Brain microvascular endothelial cell (primary cell): ENCODE measurements around the gene ITGB8.

Experiments
- DNase-seq: peaks from one replicate; pipeline ENCODE4 v3.0.0-alpha.2; 2020
- H3K27ac ChIP-seq: fragments of 250-450 bp; sonication (Bioruptor Pico); 2 replicates; pipeline ENCODE4 v1.5.1; 2020; ENCODE audit warnings: mild to moderate bottlenecking, moderate library complexity
- H3K27me3 ChIP-seq: fragments of 250-450 bp; sonication (Bioruptor Pico); replicated peaks from 2 replicates; pipeline ENCODE4 v1.5.1; 2020; ENCODE audit warnings: mild to moderate bottlenecking
- H3K36me3 ChIP-seq: fragments of 250-450 bp; sonication (Bioruptor Pico); replicated peaks from 2 replicates; pipeline ENCODE4 v1.5.1; 2020; ENCODE audit warnings: mild to moderate bottlenecking
- H3K4me3 ChIP-seq: 2 replicates; pipeline ENCODE4 v1.5.1; 2011; ENCODE audit warnings: low read depth, mild to moderate bottlenecking, control low read depth, low read length, moderate library complexity
- CTCF ChIP-seq: IDR thresholded peaks from 2 replicates; pipeline ENCODE4 v1.5.1; 2011; ENCODE audit warnings: low read depth, mild to moderate bottlenecking, moderate library complexity, low read length, control low read depth, inconsistent platforms; ENCODE audit errors: missing control alignments
- in situ Hi-C: cut with HindIII; loops from 2 replicates; pipeline ENCODE4 v1.10.0; 2017; ENCODE audit warnings: low sequenced_read_pairs, low pct_ligation_motif_present

Gene ITGB8

DNA sequence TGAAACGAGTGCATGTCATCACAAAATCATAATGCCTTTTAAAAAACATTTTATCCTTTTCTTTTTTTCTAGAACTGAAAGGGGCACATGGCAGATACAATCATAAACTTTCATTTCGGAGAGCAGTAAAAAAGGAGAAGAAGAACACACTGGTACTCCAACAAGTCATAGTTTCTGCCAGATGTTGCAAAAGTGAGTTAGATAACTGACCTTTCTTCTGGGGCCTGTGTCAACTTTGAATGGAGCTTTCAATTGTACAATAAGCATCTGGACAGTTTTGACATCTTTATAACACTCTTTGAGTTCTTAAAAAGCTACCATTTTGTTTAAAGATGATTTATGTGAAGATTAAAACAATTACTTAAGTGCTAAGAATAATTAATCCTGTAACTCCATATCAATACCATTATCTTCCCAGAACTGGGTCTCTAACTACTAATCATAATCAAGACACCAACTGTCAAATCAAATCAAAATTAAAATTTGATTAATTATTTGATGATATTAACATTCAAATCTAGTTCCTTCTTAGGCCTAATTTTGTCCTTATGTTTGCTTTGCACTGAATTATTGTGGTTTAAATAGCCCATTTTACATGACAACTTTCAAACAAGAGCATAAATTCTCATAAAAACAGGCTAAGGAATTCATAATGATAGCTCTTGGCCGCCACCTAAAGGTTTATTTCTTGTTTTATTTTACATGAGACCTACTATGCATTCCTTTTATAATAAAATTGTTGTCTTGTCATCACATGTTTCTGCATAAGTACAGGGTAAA lies 19.5 kb upstream of the ITGB8 start:
- in situ Hi-C loops = loop anchor here (25.0 kb wide), 1 partner anchor 549 kb away; the partner anchor contains the start of gene TMEM196
- no peaks in the 10 kb centered on the region for H3K27me3 ChIP-seq
- TF ChIP-seq CTCF = peak; percentile 19
- no peak overlapping the region for H3K27ac ChIP-seq
- peak; percentile 70 for DNase-seq
- no peaks in the 10 kb centered on the region for H3K36me3 ChIP-seq
- no peak overlapping the region for H3K4me3 ChIP-seq

DNA sequence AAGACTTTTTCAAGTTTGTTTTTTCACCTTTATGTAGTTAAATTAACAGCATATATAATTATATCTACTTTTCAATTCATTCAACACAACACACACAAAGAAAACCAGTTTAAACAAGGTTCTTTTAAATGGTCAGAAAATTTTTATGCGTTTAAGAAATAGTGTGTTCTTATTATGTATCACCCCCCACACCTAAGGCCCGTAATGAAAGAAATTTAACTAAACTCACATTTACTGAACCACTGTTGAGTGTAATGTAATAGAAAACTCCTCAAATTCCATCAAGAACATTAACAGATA lies 19.0 kb upstream of the ITGB8 start:
- Histone ChIP-seq H3K27ac (no peak overlapping the region), H3K27me3 (no peaks in the 10 kb centered on the region), H3K4me3 (no peak overlapping the region), H3K36me3 (no peaks in the 10 kb centered on the region)
- no peak for TF ChIP-seq CTCF
- in situ Hi-C loops = loop anchor here (25.0 kb wide), 1 partner anchor 549 kb away; the partner anchor contains the start of gene TMEM196
- no peak for DNase-seq

GRCh38 chr7:20312562-20312961 lies 18.1 kb upstream of the ITGB8 start:
- H3K36me3 ChIP-seq = no peaks in the 10 kb centered on the region
- no peak overlapping the region for H3K4me3 ChIP-seq
- no peak for TF ChIP-seq CTCF
- no peak overlapping the region for H3K27ac ChIP-seq
- H3K27me3 ChIP-seq = no peaks in the 10 kb centered on the region
- in situ Hi-C loops = loop anchor here (25.0 kb wide), 1 partner anchor 550 kb away; the partner anchor contains the start of gene TMEM196
- no peak for DNase-seq

- in situ Hi-C loops = loop anchor here (25.0 kb wide), 1 partner anchor 551 kb away; the partner anchor contains the start of gene TMEM196
- DNase-seq = no peak
- Histone ChIP-seq H3K27ac (no peak overlapping the region), H3K36me3 (no peaks in the 10 kb centered on the region), H3K27me3 (no peaks in the 10 kb centered on the region), H3K4me3 (no peak overlapping the region)
- no peak for TF ChIP-seq CTCF
Observed at GRCh38 chr7:20313626-20314025, 17.1 kb upstream of the ITGB8 start.

DNA sequence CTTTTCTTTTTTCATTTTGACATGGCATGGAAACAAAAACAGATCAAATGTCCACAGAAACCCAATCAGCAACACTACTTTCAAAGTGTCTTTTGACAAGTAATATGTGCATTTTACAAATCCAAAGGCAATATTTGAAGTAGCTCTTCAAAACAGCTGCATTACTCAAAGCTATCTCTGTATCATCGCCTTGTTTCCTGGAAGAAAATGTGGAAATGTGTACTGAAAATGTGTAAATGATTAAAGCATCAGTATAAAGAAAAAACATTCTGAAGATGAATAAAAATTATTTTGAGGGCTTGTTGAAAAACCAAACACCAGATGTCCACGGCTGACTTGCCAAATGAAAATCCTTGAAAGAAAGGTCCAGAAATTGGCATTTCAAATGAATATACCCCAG lies 16.5 kb upstream of the ITGB8 start:
- DNase-seq = no peak
- H3K27ac ChIP-seq = no peak overlapping the region
- no peak overlapping the region for H3K4me3 ChIP-seq
- in situ Hi-C loops = loop anchor here (25.0 kb wide), 1 partner anchor 552 kb away; the partner anchor contains the start of gene TMEM196
- TF ChIP-seq CTCF = no peak
- no peaks in the 10 kb centered on the region for H3K27me3 ChIP-seq
- H3K36me3 ChIP-seq = no peaks in the 10 kb centered on the region
